Fibroblast of pulmonary artery (primary cell): Measurements from ENCODE around the gene PCDHGA7.
A peak's percentile ranks its signal among the peaks of the same experiment; 100 is the strongest.

Experiments used
- DNase-seq: peaks from one replicate; pipeline ENCODE4 v3.0.0-alpha.2; 2010; ENCODE audit warnings: low read depth
- H3K4me3 ChIP-seq: replicated peaks from 2 replicates; pipeline ENCODE4 v1.5.1; 2011; ENCODE audit warnings: low read depth, mild to moderate bottlenecking, control low read depth, low read length, moderate library complexity
- TF ChIP-seq, protein P1 (sequence below): IDR thresholded peaks from 2 replicates; pipeline ENCODE4 v1.5.1; 2011; ENCODE audit warnings: mild to moderate bottlenecking, control low read depth, low read length, inconsistent platforms; ENCODE audit errors: missing control alignments

The PCDHGA7 gene

GRCh38 chr5:141419074-141419880 lies 36.7 kb downstream of the PCDHGA7 start:
- no peak for DNase-seq
- TF ChIP-seq, protein P1, sequence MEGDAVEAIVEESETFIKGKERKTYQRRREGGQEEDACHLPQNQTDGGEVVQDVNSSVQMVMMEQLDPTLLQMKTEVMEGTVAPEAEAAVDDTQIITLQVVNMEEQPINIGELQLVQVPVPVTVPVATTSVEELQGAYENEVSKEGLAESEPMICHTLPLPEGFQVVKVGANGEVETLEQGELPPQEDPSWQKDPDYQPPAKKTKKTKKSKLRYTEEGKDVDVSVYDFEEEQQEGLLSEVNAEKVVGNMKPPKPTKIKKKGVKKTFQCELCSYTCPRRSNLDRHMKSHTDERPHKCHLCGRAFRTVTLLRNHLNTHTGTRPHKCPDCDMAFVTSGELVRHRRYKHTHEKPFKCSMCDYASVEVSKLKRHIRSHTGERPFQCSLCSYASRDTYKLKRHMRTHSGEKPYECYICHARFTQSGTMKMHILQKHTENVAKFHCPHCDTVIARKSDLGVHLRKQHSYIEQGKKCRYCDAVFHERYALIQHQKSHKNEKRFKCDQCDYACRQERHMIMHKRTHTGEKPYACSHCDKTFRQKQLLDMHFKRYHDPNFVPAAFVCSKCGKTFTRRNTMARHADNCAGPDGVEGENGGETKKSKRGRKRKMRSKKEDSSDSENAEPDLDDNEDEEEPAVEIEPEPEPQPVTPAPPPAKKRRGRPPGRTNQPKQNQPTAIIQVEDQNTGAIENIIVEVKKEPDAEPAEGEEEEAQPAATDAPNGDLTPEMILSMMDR = no peak
- H3K4me3 ChIP-seq = no peak overlapping the region

DNA sequence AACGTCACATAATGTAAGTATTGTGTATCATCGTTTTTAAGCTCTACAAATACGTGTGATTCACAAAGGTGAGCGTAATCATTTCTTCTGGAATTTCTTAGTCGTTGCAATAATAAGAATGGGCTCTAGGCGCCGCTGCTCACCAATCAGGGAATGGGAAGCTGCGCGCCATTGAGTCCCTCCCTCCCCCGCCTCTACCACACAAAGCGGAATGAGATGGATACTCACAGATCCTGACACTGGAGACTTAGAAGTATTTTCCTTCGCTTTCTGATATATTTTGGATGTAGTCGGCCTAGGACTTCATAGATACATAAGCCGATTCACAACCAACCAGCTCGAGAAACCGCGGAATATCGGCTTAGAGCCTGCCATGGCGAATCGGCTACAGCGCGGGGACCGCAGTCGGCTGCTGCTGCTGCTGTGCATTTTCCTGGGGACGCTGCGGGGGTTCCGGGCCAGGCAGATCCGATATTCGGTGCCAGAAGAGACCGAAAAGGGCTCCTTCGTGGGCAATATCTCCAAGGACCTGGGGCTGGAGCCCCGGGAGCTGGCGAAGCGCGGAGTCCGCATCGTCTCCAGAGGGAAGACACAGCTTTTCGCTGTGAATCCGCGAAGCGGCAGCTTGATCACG lies 38.4 kb downstream of the PCDHGA7 start, which contains the start of gene PCDHGA11:
Gene PCDHGA11 (plus strand): TSS at position 197 of the 634 bp plus-strand sequence. CDS start 177 bp downstream, at position 374.
- H3K4me3 ChIP-seq = peak within 1 kb of the TSS; percentile 55
- TF ChIP-seq, protein P1 = peak; percentile 64
- DNase-seq = peak; percentile 82

DNA sequence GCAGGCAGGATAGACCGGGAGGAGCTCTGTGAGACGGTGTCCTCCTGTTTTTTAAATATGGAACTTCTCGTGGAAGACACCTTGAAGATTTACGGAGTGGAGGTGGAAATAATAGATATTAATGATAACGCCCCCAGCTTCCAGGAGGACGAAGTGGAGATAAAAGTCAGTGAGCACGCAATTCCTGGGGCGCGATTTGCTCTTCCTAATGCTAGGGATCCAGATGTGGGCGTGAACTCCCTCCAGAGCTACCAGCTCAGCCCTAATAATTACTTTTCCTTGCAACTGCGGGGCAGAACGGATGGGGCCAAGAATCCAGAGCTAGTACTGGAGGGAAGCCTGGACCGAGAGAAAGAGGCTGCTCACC lies 38.9 kb downstream of the PCDHGA7 start:
- TF ChIP-seq, protein P1 = no peak
- H3K4me3 ChIP-seq = peak overlapping the region; percentile 55
- peak; percentile 34 for DNase-seq

- TF ChIP-seq, protein P1 = no peak
- no peak for DNase-seq
- no peak overlapping the region for H3K4me3 ChIP-seq
Measured at GRCh38 chr5:141422742-141423291, 40.3 kb downstream of the PCDHGA7 start.

GRCh38 chr5:141427783-141428426 lies 45.4 kb downstream of the PCDHGA7 start:
- DNase-seq = no peak
- no peak overlapping the region for H3K4me3 ChIP-seq
- TF ChIP-seq, protein P1 = no peak

- peak within 1 kb of the TSS; percentile 54 for H3K4me3 ChIP-seq
- peak; percentile 98 for DNase-seq
Measured at GRCh38 chr5:141430332-141431113, 48.0 kb downstream of the PCDHGA7 start, which contains the start of gene PCDHGA12. TSS of gene PCDHGA12 (plus strand) at chr5:141430507. CDS start at chr5:141430760, 253 bp downstream.

More at GRCh38 chr5:141430332-141431113, 48.0 kb downstream of the PCDHGA7 start, which contains the start of gene PCDHGA12:
- TF ChIP-seq, protein P1 = peak; percentile 78
